Nucleus accumbens (tissue), 56 donors: ENCODE measurements around the gene ANXA9.

Source experiments
- DNase-seq, 56 donors: peaks; one replicate each; lab custom pipeline; 2025; lab: John Stamatoyannopoulos, UW

ANXA9 gene

DNA sequence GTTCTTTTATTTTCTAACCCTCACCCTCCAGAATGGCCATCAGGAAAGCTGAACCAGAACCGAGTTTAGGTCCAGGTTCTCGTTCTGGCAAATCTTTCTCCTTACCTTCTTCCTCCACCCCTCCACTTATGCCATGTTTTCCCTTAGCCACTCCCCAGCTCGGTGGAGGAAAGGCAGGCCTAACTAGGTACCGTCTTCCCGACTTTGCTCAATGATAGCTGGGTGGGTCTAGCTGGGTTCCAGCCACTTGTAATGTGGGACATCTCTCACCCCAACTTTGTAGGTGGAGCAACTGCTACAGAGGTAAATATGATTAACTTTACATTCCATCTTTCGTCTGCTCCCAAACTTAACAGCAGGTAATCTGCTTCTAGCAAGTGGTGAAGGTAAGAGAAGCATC is 54.9 kb downstream of the ANXA9 start:
- no peak for DNase-seq

DNA sequence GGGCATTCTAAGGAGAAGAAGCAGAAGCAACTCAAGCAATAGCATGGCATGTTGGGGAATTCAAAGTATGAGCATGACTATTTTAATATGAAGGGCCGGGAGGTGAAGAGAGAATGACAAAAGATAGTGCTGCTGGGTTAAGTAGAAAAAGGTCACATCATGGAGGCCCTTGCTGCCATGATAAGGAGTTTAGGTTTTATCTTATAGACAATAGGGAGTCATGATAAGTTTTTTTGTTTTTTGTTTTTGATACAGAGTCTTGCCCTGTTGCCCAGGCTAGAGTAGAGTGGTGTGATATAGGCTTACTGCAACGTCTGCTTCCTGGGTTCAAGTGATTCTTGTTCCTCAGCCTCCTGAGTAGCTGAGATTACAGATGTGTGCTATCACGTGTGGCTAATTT is 57.4 kb downstream of the ANXA9 start:
- no peak for DNase-seq

DNA sequence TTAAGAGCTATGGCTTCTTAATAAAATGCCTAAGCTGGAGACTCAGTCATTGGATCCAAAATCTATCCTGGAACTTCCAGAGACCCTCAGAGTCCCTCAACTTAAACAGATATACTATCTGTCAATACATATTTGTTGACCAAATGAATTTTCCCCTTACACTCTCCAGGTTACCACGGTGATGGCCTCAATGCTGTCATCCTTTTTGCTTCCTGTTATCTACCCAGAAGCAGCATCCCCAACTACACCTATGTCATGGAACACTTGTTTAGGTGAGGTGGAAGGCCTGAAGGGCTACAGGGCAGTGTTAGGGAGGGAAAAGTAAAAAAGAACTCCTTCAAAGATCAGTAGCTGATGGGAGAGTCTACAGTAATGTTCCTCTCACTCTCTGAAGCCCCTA is 61.1 kb downstream of the ANXA9 start:
- no peak for DNase-seq
